Sigmoid colon (tissue), 7 donors: ENCODE measurements around the gene SPACA7. TPM values are rescaled to one million over a fixed set of nuclear protein-coding genes. Genes with fewer than 3 reads are reported as not detected.

Source experiments
- DNase-seq: peaks from one replicate; pipeline ENCODE4 v3.0.0-alpha.2; 2019
- H3K27ac ChIP-seq, 4 donors: fragments of 200-600 bp; sonication (generic); one replicate each; pipeline ENCODE4 v1.5.1; 2016 to 2019; ENCODE audit warnings: mild to moderate bottlenecking in 1 of 4
- H3K27me3 ChIP-seq, 3 donors: fragments of 200-600 bp; sonication (generic); one replicate each; pipeline ENCODE4 v1.5.1; 2019; ENCODE audit warnings: mild to moderate bottlenecking in 1 of 3
- H3K36me3 ChIP-seq, 4 donors: fragments of 200-600 bp; sonication (generic); one replicate each; pipeline ENCODE4 v1.5.1; 2016 to 2019
- H3K4me1 ChIP-seq, 4 donors: fragments of 200-600 bp; sonication (generic); one replicate each; pipeline ENCODE4 v1.5.1; 2017 to 2019
- H3K4me3 ChIP-seq, 4 donors: fragments of 200-600 bp; sonication (generic); one replicate each; pipeline ENCODE4 v1.5.1; 2017 to 2019; ENCODE audit warnings: mild to moderate bottlenecking in 2 of 4, moderate library complexity in 1 of 4
- H3K9me3 ChIP-seq, 4 donors: fragments of 200-600 bp in 3 of 4; sonication (generic) in 3 of 4; one replicate each; pipeline versions ENCODE4 v1.5.1 to v1.6.1; 2013 to 2019
- EP300 ChIP-seq, 4 donors: sonication (generic); formaldehyde crosslinking; IDR thresholded peaks; one replicate each; pipeline ENCODE4 v1.6.1; 2017; ENCODE audit warnings: antibody characterized with exemption in 4 of 4
- POLR2A ChIP-seq, 2 donors: fragments of 450-650 bp; IDR thresholded peaks; one replicate each; pipeline ENCODE4 v1.6.1; 2016; ENCODE audit warnings: antibody characterized with exemption in 2 of 2, mild to moderate bottlenecking in 2 of 2, moderate library complexity in 2 of 2
- POLR2AphosphoS5 ChIP-seq, 4 donors: sonication (generic); formaldehyde crosslinking; IDR thresholded peaks; one replicate each; pipeline ENCODE4 v1.6.1; 2017; ENCODE audit warnings: antibody characterized with exemption in 4 of 4
- WGBS, 2 donors: extraction: QIAGEN DNeasy Blood & Tissue Kit; methylation state at CpG; one replicate each; pipeline ENCODE4 v1.1.7; 2013; 5-methylcytosine and 5-hydroxymethylcytosine counted together
- intact Hi-C: fragments of 100-400 bp; cut with DNase I; formaldehyde crosslinking; loops from one replicate; pipeline ENCODE4 v1.15.1; 2023
- polyA plus RNA-seq, 3 donors: library from polyadenylated mRNA; stranded (reverse); fragments of 200-250 nt; gene quantifications; one replicate each; pipeline ENCODE4 v1.2.3, GENCODE V29; 2013
- total RNA-seq, 4 donors: library from RNA; depleted of rRNA; stranded (reverse); fragments of >200 nt; gene quantifications; one replicate each; pipeline ENCODE4 v1.1.0, GENCODE V29; 2016
- TF ChIP-seq, protein P1 (sequence below), 4 experiments: fragments of 450-650 bp in 3 of 4; fragments of 200-600 bp in 1 of 4; IDR thresholded peaks; one replicate each; pipeline ENCODE4 v1.5.1; 2016 to 2019; ENCODE audit warnings: antibody characterized with exemption in 4 of 4, mild to moderate bottlenecking in 3 of 4, moderate library complexity in 2 of 4
- donor health status: healthy with polysubstance abuse.
- donor health status: Bipolar disorder and iron deficiency.
- donor health status: healthy.

The SPACA7 gene
- total and polyA plus RNA-seq, 7 donors, result not detected

- H3K4me3 ChIP-seq, result no peak overlapping the region
- intact Hi-C loops, result no loop called here
- 87 to 89% methylated on average over 32 of the region's 32 CpGs for WGBS, 2 donors
Observed at GRCh38 chr13:112354330-112355273, 21.6 kb upstream of the SPACA7 start.

DNA sequence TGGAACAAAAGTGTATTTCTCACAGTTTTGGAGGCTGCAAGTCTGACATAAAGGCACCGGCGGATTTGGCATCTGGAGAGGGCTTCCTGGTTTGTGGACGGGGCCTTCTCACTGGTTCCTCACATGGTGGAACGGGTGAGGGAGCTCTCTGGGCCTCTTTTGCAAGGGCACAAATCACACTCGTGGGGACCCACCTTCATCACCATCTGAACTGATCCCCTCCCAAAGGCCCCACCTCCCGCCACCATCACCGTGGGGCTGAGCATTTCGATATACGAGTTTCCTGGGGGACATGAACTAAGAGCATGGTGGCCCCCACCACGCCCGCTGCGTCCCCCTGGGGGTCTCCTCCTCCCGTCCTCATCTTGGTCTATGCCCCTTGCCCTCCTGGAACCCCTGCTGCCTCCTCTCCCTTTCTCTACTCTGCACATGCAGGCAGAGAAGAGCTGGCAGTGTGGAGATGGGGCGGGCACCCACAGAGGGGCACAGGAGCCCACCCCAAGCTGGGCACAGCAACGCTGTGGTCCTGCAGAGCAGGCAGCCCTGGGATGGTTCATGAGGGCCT lies 20.8 kb upstream of the SPACA7 start:
- no peak overlapping the region for H3K4me3 ChIP-seq
- H3K27ac ChIP-seq, result no peak overlapping the region
- no peaks in the 10 kb centered on the region for H3K36me3 ChIP-seq
- DNase-seq, result no peak
- no peaks in the 10 kb centered on the region for H3K4me1 ChIP-seq
- no peak for TF ChIP-seq POLR2AphosphoS5 (IDR thresholded peaks at IDR 0.05)
- TF ChIP-seq, protein P1, sequence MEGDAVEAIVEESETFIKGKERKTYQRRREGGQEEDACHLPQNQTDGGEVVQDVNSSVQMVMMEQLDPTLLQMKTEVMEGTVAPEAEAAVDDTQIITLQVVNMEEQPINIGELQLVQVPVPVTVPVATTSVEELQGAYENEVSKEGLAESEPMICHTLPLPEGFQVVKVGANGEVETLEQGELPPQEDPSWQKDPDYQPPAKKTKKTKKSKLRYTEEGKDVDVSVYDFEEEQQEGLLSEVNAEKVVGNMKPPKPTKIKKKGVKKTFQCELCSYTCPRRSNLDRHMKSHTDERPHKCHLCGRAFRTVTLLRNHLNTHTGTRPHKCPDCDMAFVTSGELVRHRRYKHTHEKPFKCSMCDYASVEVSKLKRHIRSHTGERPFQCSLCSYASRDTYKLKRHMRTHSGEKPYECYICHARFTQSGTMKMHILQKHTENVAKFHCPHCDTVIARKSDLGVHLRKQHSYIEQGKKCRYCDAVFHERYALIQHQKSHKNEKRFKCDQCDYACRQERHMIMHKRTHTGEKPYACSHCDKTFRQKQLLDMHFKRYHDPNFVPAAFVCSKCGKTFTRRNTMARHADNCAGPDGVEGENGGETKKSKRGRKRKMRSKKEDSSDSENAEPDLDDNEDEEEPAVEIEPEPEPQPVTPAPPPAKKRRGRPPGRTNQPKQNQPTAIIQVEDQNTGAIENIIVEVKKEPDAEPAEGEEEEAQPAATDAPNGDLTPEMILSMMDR (IDR thresholded peaks at IDR 0.05), result no peak
- no peak for TF ChIP-seq EP300 (IDR thresholded peaks at IDR 0.05)
- TF ChIP-seq POLR2A (IDR thresholded peaks at IDR 0.05), result no peak
- H3K27me3 ChIP-seq, result no peaks in the 10 kb centered on the region
- intact Hi-C loops, result no loop called here
- WGBS, 2 donors, result 76 to 85% methylated on average over 15 of the region's 15 CpGs
- no peaks in the 10 kb centered on the region for H3K9me3 ChIP-seq

More at GRCh38 chr13:112354330-112355273, 21.6 kb upstream of the SPACA7 start:
- Histone ChIP-seq H3K27ac (no peak overlapping the region), H3K4me1 (no peaks in the 10 kb centered on the region), H3K27me3 (no peaks in the 10 kb centered on the region), H3K9me3 (no peaks in the 10 kb centered on the region), H3K36me3 (no peaks in the 10 kb centered on the region)
- no peak for DNase-seq
- TF ChIP-seq POLR2A (IDR thresholded peaks at IDR 0.05), result no peak
- TF ChIP-seq, protein P1 (IDR thresholded peaks at IDR 0.05), result no peak
- TF ChIP-seq POLR2AphosphoS5 (IDR thresholded peaks at IDR 0.05), result no peak
- TF ChIP-seq EP300 (IDR thresholded peaks at IDR 0.05), result no peak

GRCh38 chr13:112356190-112356589 lies 20.0 kb upstream of the SPACA7 start:
- TF ChIP-seq POLR2A (IDR thresholded peaks at IDR 0.05), result no peak
- TF ChIP-seq POLR2AphosphoS5 (IDR thresholded peaks at IDR 0.05), result no peak
- no peak for TF ChIP-seq EP300 (IDR thresholded peaks at IDR 0.05)
- TF ChIP-seq, protein P1 (IDR thresholded peaks at IDR 0.05), result no peak
- no peak for DNase-seq
- intact Hi-C loops, result no loop called here
- no peak overlapping the region for H3K4me3 ChIP-seq
- H3K4me1 ChIP-seq, result no peaks in the 10 kb centered on the region
- H3K27ac ChIP-seq, result no peak overlapping the region
- H3K36me3 ChIP-seq, result no peaks in the 10 kb centered on the region
- 90 to 91% methylated on average over 13 of the region's 13 CpGs for WGBS, 2 donors
- peaks cover 0 to 5% (median 0%) of the 10 kb centered on the region in 4 donors for H3K9me3 ChIP-seq
- H3K27me3 ChIP-seq, result no peaks in the 10 kb centered on the region

DNA sequence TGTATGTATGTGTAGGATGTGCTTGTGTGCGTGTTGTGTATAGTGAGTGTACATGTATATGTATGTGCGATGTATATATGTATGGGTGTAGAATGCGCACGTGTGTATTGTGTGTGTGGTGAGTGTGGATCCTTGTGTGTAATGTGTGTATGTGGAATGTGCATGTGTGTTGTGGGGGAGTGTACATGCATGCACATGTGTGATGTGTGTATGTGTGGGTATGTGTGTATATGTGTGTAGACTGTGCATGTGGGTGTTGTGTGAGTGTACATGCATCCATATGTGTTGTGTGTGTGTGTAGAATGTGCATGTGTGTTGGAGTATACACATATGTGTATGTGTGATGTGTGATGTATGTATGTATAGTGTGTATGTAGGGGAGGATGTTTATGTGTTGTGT lies 18.0 kb upstream of the SPACA7 start:
- no peak for TF ChIP-seq EP300 (IDR thresholded peaks at IDR 0.05)
- no peak for TF ChIP-seq POLR2A (IDR thresholded peaks at IDR 0.05)
- no peak for TF ChIP-seq POLR2AphosphoS5 (IDR thresholded peaks at IDR 0.05)
- TF ChIP-seq, protein P1 (IDR thresholded peaks at IDR 0.05), result no peak
- 93 to 96% methylated on average over 4 of the region's 4 CpGs for WGBS, 2 donors
- intact Hi-C loops, result no loop called here
- Histone ChIP-seq H3K4me1 (peaks cover 0 to 4% (median 0%) of the 10 kb centered on the region in 4 donors), H3K27ac (no peak overlapping the region), H3K36me3 (no peaks in the 10 kb centered on the region), H3K9me3 (peaks cover 0 to 6% (median 0%) of the 10 kb centered on the region in 4 donors), H3K4me3 (no peak overlapping the region), H3K27me3 (no peaks in the 10 kb centered on the region)
- no peak for DNase-seq
